GM18951 (cell line): ENCODE data around the gene LHCGR.

Source experiments
- POLR2A ChIP-seq: IDR thresholded peaks from 4 replicates; pipeline ENCODE4 v1.6.1; 2011; ENCODE audit warnings: mild to moderate bottlenecking; ENCODE audit not compliant: insufficient read length, insufficient read depth; ENCODE audit errors: extremely low read depth
- in situ Hi-C: fragments of 300-500 bp; cut with MboI; formaldehyde crosslinking; loops from one replicate; pipeline ENCODE4 v1.12.0; 2022; ENCODE audit warnings: low sequenced_read_pairs, mixed read lengths, inconsistent platforms; ENCODE audit not compliant: unreplicated experiment

Gene LHCGR

GRCh38 chr2:48668992-48669391, 86.5 kb downstream of the LHCGR start:
- no peak for TF ChIP-seq POLR2A
- in situ Hi-C loops = no loop called here

GRCh38 chr2:48651158-48651790, 104.2 kb downstream of the LHCGR start:
- no peak for TF ChIP-seq POLR2A
- in situ Hi-C loops = no loop called here

GRCh38 chr2:48638261-48638660, 117.3 kb downstream of the LHCGR start:
- TF ChIP-seq POLR2A = no peak
- in situ Hi-C loops = no loop called here
